ENCODE results near the gene CNTFR. TPM values are rescaled to one million over a fixed set of nuclear protein-coding genes. Genes with fewer than 3 reads are reported as not detected.
A peak's percentile ranks its signal among the peaks of the same experiment; 100 is the strongest.

Gene CNTFR
- total RNA-seq, 1 experiment from 2014 or later: 4.5 TPM

DNA sequence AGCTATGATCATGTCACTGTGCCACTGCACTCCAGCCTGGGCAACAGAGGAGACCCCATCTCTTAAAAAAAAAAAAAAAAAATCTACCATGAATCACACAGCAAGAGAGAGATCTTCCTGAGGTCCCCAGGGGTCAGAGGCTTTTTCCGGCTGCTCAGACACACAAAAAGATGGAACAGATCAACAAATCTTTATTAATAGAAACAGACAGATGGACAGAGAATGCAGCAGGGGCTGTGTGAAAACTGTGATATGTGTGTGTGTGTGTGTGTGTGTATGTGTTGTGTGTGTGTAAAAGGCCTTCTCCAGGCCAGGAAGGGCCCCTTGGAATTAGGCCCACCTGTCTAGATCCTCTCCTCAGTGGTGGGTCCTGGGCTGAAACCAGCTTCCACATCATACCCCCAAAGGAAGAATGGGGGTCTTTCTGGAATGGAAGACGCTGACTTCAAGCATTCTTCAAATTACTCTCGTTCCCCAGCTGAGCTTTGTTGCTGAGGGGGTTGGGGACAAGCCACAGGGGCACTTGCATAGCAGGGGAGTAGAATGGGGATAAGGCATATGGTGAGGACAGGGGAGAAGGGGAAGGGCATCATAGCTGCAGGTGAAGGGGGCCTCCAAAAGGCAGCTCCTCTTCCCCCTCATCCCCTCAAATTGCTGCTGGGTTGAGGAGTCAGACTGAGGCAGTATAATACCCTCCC lies 45.2 kb upstream of the CNTFR start:
- Histone ChIP-seq H3K4me1 (ENCODE audit: insufficient read depth, low read length, poor library complexity, severe bottlenecking) (peaks cover 6% of the 10 kb centered on the region), H3K27ac (ENCODE audit: low read depth, low read length, poor library complexity, severe bottlenecking) (no peak overlapping the region), H3K27me3 (replicated peaks; ENCODE audit: insufficient read depth, low read depth, low read length, poor library complexity) (peaks cover 15% of the 10 kb centered on the region), H3K9me3 (ENCODE audit: low read depth, low read length, poor library complexity, severe bottlenecking) (no peaks in the 10 kb centered on the region), H3K36me3 (ENCODE audit: insufficient read depth, low read length, poor library complexity, severe bottlenecking) (peaks cover 14% of the 10 kb centered on the region), H3K4me3 (ENCODE audit: low read depth, low read length, poor library complexity, severe bottlenecking) (no peak overlapping the region)
- TSS peak; percentile 63 for BruUV-seq (replicated peaks)
- no peak for DNase-seq (ENCODE audit: low spot score)
- intact Hi-C loops (cut with micrococcal nuclease; ENCODE audit: unreplicated experiment): loop anchor here (2.0 kb wide), 1 partner anchor 22 kb away; the partner anchor contains the start of gene RPP25L
- ChIA-PET CTCF (interaction anchor here (0.6 to 1.5 kb wide), 9 partner anchors 12 to 702 kb away, joined by 3 to 8 read pairs (median 6); partner anchors contain the start of genes DCTN3, GALT and RPP25L), POLR2A (ENCODE audit: low non-redundant PET) (no interaction called here)
- TF ChIP-seq EZH2 (IDR thresholded peaks at IDR 0.05; ENCODE audit: borderline replicate concordance, low read depth, low read length, poor library complexity, severe bottlenecking) (no peak), CTCF (conservative IDR thresholded peaks at IDR 0.05; ENCODE audit: low read depth, low read length) (no peak)

- peak; percentile 78 for DNase-seq (ENCODE audit: low spot score)
- TF ChIP-seq CTCF (conservative IDR thresholded peaks at IDR 0.05; ENCODE audit: low read depth, low read length): peak; percentile 93
- TF ChIP-seq EZH2 (IDR thresholded peaks at IDR 0.05; ENCODE audit: borderline replicate concordance, low read depth, low read length, poor library complexity, severe bottlenecking): no peak
- Histone ChIP-seq H3K27ac (ENCODE audit: low read depth, low read length, poor library complexity, severe bottlenecking) (no peak overlapping the region), H3K27me3 (replicated peaks; ENCODE audit: insufficient read depth, low read depth, low read length, poor library complexity) (peaks cover 22% of the 10 kb centered on the region), H3K4me3 (ENCODE audit: low read depth, low read length, poor library complexity, severe bottlenecking) (no peak overlapping the region), H3K9me3 (ENCODE audit: low read depth, low read length, poor library complexity, severe bottlenecking) (no peaks in the 10 kb centered on the region), H3K4me1 (ENCODE audit: insufficient read depth, low read length, poor library complexity, severe bottlenecking) (peaks cover 11% of the 10 kb centered on the region), H3K36me3 (ENCODE audit: insufficient read depth, low read length, poor library complexity, severe bottlenecking) (peaks cover 14% of the 10 kb centered on the region)
- intact Hi-C loops (cut with micrococcal nuclease; ENCODE audit: unreplicated experiment): loop anchor here (2.0 kb wide), 1 partner anchor 21 kb away; the partner anchor contains the start of gene RPP25L
- CTCF ChIA-PET: interaction anchor here (0.6 to 1.5 kb wide), 14 partner anchors 9 to 703 kb away, joined by 3 to 8 read pairs (median 4); partner anchors contain the start of genes DCTN3, GALT and RPP25L
- POLR2A ChIA-PET (ENCODE audit: low non-redundant PET): no interaction called here
- BruUV-seq (replicated peaks): no TSS peak
Measured at GRCh38 chr9:34633851-34634550, 44.5 kb upstream of the CNTFR start.

DNA sequence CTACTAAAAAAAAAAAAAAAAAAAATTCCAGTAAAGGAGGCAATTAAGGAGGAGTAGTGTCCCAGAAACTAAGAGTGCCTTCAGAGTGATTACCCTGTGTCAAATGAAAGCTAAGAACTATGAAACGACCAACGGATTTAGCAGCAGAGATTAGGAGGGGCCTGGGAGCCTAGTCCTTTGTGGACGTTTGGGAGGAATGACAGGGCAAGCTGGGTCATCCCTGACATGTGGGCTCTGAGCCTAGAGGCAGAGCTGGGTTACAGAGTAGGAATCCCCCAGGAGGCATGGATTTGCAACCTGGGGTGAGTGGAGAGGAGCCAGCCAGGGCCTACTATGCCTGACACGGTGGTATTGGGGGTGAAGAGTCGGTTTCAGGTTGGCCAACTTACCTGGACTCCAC lies 43.6 kb upstream of the CNTFR start:
- TF ChIP-seq EZH2 (IDR thresholded peaks at IDR 0.05; ENCODE audit: borderline replicate concordance, low read depth, low read length, poor library complexity, severe bottlenecking): no peak
- TF ChIP-seq CTCF (conservative IDR thresholded peaks at IDR 0.05; ENCODE audit: low read depth, low read length): no peak
- DNase-seq (ENCODE audit: low spot score): no peak
- POLR2A ChIA-PET (ENCODE audit: low non-redundant PET): no interaction called here
- Histone ChIP-seq H3K27ac (ENCODE audit: low read depth, low read length, poor library complexity, severe bottlenecking) (no peak overlapping the region), H3K36me3 (ENCODE audit: insufficient read depth, low read length, poor library complexity, severe bottlenecking) (peaks cover 14% of the 10 kb centered on the region), H3K4me1 (ENCODE audit: insufficient read depth, low read length, poor library complexity, severe bottlenecking) (peaks cover 13% of the 10 kb centered on the region), H3K4me3 (ENCODE audit: low read depth, low read length, poor library complexity, severe bottlenecking) (no peak overlapping the region), H3K9me3 (ENCODE audit: low read depth, low read length, poor library complexity, severe bottlenecking) (no peaks in the 10 kb centered on the region), H3K27me3 (replicated peaks; ENCODE audit: insufficient read depth, low read depth, low read length, poor library complexity) (peaks cover 30% of the 10 kb centered on the region)
- BruUV-seq (replicated peaks): no TSS peak
- CTCF ChIA-PET: interaction anchor here (0.7 to 1.5 kb wide), 10 partner anchors 8 to 1211 kb away, joined by 3 to 7 read pairs (median 3); partner anchors contain the start of genes DCTN3 and GALT
- intact Hi-C loops (cut with micrococcal nuclease; ENCODE audit: unreplicated experiment): no loop called here

Measured in A673 (cell line).